Gastrocnemius medialis (tissue), 4 donors: ENCODE results near the gene VPS36.

ENCODE experiments used
- POLR2A ChIP-seq, 2 donors: fragments of 450-650 bp; IDR thresholded peaks; one replicate each; pipeline ENCODE4 v1.6.1; 2017; ENCODE audit warnings: antibody characterized with exemption in 2 of 2, mild to moderate bottlenecking in 2 of 2, moderate library complexity in 2 of 2
- TF ChIP-seq, protein P1 (sequence below), 5 experiments: fragments of 450-650 bp in 3 of 5; fragments of 200-600 bp in 2 of 5; sonication (generic) in 2 of 5; IDR thresholded peaks in 4 of 5; conservative IDR thresholded peaks in 1 of 5; 1 replicate in 4 of 5; 2 replicates in 1 of 5; pipeline ENCODE4 v1.5.1; 2016 to 2019; ENCODE audit warnings: antibody characterized with exemption in 5 of 5, mild to moderate bottlenecking in 3 of 5, moderate library complexity in 3 of 5

DNA sequence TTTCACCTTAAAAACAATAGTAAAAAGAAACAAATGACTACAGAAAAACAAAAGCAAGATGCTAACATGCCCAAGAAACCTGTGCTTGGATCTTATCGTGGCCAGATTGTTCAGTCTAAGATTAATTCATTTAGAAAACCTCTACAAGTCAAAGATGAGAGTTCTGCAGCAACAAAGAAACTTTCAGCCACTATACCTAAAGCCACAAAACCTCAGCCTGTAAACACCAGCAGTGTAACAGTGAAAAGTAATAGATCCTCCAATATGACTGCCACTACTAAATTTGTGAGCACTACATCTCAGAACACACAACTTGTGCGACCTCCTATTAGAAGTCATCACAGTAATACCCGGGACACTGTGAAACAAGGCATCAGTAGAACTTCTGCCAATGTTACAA lies 10.8 kb upstream of the VPS36 start:
- TF ChIP-seq, protein P1, sequence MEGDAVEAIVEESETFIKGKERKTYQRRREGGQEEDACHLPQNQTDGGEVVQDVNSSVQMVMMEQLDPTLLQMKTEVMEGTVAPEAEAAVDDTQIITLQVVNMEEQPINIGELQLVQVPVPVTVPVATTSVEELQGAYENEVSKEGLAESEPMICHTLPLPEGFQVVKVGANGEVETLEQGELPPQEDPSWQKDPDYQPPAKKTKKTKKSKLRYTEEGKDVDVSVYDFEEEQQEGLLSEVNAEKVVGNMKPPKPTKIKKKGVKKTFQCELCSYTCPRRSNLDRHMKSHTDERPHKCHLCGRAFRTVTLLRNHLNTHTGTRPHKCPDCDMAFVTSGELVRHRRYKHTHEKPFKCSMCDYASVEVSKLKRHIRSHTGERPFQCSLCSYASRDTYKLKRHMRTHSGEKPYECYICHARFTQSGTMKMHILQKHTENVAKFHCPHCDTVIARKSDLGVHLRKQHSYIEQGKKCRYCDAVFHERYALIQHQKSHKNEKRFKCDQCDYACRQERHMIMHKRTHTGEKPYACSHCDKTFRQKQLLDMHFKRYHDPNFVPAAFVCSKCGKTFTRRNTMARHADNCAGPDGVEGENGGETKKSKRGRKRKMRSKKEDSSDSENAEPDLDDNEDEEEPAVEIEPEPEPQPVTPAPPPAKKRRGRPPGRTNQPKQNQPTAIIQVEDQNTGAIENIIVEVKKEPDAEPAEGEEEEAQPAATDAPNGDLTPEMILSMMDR (IDR thresholded peaks at IDR 0.05 in 4 of 5, conservative IDR thresholded peaks at IDR 0.05 in 1 of 5), result no peak
- no peak for TF ChIP-seq POLR2A (IDR thresholded peaks at IDR 0.05)
